ENCODE results near the gene WBP1L. TPM values are rescaled to one million over a fixed set of nuclear protein-coding genes. Genes with fewer than 3 reads are reported as not detected.

Gene WBP1L
- total and polyA plus RNA-seq, 2 experiments from 2014 or later, result 7.0 to 55.7 TPM

DNA sequence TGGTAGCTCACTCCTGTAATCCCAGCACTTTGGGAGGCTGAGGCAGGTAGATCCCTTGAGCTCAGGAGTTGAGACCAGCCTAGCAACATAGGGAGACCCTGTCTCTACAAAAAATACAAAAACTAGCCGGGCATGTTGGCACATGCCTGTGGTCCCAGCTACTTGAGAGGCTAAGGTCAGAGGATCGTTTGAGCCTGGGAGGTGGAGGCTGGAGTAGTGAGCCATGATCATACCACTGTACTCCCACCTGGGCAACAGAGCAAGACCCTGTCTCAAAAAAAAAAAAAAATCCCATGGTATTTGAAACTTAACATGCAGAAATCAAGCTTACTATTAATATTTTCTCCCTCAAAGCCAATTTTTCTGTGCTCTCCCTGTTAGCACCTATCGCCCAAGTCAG lies 23.4 kb upstream of the WBP1L start (continued):
- TF ChIP-seq, protein P1, sequence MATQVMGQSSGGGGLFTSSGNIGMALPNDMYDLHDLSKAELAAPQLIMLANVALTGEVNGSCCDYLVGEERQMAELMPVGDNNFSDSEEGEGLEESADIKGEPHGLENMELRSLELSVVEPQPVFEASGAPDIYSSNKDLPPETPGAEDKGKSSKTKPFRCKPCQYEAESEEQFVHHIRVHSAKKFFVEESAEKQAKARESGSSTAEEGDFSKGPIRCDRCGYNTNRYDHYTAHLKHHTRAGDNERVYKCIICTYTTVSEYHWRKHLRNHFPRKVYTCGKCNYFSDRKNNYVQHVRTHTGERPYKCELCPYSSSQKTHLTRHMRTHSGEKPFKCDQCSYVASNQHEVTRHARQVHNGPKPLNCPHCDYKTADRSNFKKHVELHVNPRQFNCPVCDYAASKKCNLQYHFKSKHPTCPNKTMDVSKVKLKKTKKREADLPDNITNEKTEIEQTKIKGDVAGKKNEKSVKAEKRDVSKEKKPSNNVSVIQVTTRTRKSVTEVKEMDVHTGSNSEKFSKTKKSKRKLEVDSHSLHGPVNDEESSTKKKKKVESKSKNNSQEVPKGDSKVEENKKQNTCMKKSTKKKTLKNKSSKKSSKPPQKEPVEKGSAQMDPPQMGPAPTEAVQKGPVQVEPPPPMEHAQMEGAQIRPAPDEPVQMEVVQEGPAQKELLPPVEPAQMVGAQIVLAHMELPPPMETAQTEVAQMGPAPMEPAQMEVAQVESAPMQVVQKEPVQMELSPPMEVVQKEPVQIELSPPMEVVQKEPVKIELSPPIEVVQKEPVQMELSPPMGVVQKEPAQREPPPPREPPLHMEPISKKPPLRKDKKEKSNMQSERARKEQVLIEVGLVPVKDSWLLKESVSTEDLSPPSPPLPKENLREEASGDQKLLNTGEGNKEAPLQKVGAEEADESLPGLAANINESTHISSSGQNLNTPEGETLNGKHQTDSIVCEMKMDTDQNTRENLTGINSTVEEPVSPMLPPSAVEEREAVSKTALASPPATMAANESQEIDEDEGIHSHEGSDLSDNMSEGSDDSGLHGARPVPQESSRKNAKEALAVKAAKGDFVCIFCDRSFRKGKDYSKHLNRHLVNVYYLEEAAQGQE (IDR thresholded peaks at IDR 0.05; ENCODE audit: unreplicated experiment), result no peak
- no peak for TF ChIP-seq CREB1 (CRISPR knock-in tag; IDR thresholded peaks at IDR 0.05; ENCODE audit: low read depth)

DNA sequence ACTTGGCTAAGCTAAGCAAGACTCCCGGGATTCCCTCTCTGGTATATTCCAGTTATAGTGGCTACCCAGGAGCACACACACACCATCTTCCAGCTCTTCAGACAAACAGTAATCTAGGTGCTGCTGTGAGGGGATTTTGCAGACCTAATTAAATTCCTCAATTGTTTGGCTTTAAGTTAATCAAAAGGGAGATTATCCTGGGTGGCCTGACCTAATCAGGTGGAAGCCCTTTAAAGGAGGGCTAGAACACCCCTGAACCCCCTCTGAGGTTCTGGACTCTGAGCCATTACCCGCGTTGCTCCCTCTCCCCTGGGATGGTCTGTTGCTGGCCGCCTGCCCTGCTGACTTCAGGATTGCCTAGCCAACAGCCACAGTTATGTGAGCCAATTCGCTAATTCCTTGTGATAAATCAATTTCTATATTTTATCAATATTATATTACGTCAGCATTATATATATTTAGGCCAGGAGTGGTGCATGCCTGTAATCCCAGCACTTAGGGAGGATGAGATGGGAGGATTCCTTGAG lies 22.9 kb upstream of the WBP1L start:
- no peaks in the 10 kb centered on the region for H3K27me3 ChIP-seq (ENCODE audit: insufficient read depth)
- no peak for ATAC-seq
- H3K36me3 ChIP-seq (ENCODE audit: insufficient read depth), result peaks cover 19% of the 10 kb centered on the region; the same call in 1 of the 2 replicates
- peaks cover 46% of the 10 kb centered on the region for H4K20me1 ChIP-seq (replicated peaks; ENCODE audit: insufficient read depth)
- Mint-ChIP-seq H3K27me3 (ENCODE audit: insufficient read depth, low read depth, poor library complexity) (peaks cover 2% of the 10 kb centered on the region), H3K36me3 (ENCODE audit: low read depth) (peaks cover 54% of the 10 kb centered on the region), H3K4me3 (no peak overlapping the region), H3K9me3 (no peaks in the 10 kb centered on the region), H3K4me1 (peaks cover 43% of the 10 kb centered on the region), H3K27ac (peak overlapping the region; percentile 88)
- no peak overlapping the region for H2AFZ ChIP-seq
- H3F3A ChIP-seq (replicated peaks; ENCODE audit: low read depth), result 0 out of 2 replicates have a peak, but pooled peaks cover 3% of the 10 kb centered on the region
- DNase-seq (ENCODE audit: low spot score), result no peak
- H3K4me2 ChIP-seq, result no peak overlapping the region
- H3K9me2 ChIP-seq (ENCODE audit: insufficient read depth), result no peaks in the 10 kb centered on the region
- H3K27ac ChIP-seq (ENCODE audit: low read depth), result peak overlapping the region; percentile 83
- H3K79me2 ChIP-seq (replicated peaks; ENCODE audit: insufficient read depth), result peaks cover 90% of the 10 kb centered on the region
- peaks cover 32% of the 10 kb centered on the region for H3K4me1 ChIP-seq (ENCODE audit: insufficient read depth)
- H3K4me3 ChIP-seq, result no peak overlapping the region
- TF ChIP-seq STAT1 (IDR thresholded peaks at IDR 0.05; ENCODE audit: unreplicated experiment) (no peak), JUNB (IDR thresholded peaks at IDR 0.05; ENCODE audit: unreplicated experiment) (no peak), ZNF114 (CRISPR knock-in tag; IDR thresholded peaks at IDR 0.05) (no peak), EZH2 (IDR thresholded peaks at IDR 0.05; ENCODE audit: low read depth, unreplicated experiment) (no peak), EZH2phosphoT487 (IDR thresholded peaks at IDR 0.05; ENCODE audit: unreplicated experiment) (no peak), ZNF331 (CRISPR knock-in tag; IDR thresholded peaks at IDR 0.05; ENCODE audit: low read depth) (no peak)
- TF ChIP-seq, protein P2, sequence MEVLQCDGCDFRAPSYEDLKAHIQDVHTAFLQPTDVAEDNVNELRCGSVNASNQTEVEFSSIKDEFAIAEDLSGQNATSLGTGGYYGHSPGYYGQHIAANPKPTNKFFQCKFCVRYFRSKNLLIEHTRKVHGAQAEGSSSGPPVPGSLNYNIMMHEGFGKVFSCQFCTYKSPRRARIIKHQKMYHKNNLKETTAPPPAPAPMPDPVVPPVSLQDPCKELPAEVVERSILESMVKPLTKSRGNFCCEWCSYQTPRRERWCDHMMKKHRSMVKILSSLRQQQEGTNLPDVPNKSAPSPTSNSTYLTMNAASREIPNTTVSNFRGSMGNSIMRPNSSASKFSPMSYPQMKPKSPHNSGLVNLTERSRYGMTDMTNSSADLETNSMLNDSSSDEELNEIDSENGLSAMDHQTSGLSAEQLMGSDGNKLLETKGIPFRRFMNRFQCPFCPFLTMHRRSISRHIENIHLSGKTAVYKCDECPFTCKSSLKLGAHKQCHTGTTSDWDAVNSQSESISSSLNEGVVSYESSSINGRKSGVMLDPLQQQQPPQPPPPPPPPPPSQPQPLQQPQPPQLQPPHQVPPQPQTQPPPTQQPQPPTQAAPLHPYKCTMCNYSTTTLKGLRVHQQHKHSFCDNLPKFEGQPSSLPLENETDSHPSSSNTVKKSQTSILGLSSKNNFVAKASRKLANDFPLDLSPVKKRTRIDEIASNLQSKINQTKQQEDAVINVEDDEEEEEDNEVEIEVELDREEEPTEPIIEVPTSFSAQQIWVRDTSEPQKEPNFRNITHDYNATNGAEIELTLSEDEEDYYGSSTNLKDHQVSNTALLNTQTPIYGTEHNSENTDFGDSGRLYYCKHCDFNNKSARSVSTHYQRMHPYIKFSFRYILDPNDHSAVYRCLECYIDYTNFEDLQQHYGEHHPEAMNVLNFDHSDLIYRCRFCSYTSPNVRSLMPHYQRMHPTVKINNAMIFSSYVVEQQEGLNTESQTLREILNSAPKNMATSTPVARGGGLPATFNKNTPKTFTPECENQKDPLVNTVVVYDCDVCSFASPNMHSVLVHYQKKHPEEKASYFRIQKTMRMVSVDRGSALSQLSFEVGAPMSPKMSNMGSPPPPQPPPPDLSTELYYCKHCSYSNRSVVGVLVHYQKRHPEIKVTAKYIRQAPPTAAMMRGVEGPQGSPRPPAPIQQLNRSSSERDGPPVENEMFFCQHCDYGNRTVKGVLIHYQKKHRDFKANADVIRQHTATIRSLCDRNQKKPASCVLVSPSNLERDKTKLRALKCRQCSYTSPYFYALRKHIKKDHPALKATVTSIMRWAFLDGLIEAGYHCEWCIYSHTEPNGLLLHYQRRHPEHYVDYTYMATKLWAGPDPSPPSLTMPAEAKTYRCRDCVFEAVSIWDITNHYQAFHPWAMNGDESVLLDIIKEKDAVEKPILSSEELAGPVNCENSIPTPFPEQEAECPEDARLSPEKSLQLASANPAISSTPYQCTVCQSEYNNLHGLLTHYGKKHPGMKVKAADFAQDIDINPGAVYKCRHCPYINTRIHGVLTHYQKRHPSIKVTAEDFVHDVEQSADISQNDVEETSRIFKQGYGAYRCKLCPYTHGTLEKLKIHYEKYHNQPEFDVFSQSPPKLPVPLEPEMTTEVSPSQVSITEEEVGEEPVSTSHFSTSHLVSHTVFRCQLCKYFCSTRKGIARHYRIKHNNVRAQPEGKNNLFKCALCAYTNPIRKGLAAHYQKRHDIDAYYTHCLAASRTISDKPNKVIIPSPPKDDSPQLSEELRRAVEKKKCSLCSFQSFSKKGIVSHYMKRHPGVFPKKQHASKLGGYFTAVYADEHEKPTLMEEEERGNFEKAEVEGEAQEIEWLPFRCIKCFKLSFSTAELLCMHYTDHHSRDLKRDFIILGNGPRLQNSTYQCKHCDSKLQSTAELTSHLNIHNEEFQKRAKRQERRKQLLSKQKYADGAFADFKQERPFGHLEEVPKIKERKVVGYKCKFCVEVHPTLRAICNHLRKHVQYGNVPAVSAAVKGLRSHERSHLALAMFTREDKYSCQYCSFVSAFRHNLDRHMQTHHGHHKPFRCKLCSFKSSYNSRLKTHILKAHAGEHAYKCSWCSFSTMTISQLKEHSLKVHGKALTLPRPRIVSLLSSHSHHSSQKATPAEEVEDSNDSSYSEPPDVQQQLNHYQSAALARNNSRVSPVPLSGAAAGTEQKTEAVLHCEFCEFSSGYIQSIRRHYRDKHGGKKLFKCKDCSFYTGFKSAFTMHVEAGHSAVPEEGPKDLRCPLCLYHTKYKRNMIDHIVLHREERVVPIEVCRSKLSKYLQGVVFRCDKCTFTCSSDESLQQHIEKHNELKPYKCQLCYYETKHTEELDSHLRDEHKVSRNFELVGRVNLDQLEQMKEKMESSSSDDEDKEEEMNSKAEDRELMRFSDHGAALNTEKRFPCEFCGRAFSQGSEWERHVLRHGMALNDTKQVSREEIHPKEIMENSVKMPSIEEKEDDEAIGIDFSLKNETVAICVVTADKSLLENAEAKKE (CRISPR knock-in tag; IDR thresholded peaks at IDR 0.05), result no peak
- TF ChIP-seq, protein P1 (IDR thresholded peaks at IDR 0.05; ENCODE audit: unreplicated experiment), result no peak
